ENCODE measurements around the gene NOS3.
A peak's percentile ranks its signal among the peaks of the same experiment; 100 is the strongest.

The NOS3 gene

GRCh38 chr7:150980663-150981062 is 10.2 kb upstream of the NOS3 start:
- no peak for DNase-seq

- no peak for DNase-seq
Observed at GRCh38 chr7:150981644-150982043, 9.2 kb upstream of the NOS3 start.

GRCh38 chr7:150982351-150982750 is 8.5 kb upstream of the NOS3 start:
- no peak for DNase-seq

- DNase-seq, result no peak
Observed at GRCh38 chr7:150983893-150984368, 6.9 kb upstream of the NOS3 start.

- no peak for DNase-seq
Observed at GRCh38 chr7:150986099-150986512, 4.7 kb upstream of the NOS3 start.

GRCh38 chr7:150986556-150986955 is 4.3 kb upstream of the NOS3 start:
- DNase-seq, result no peak

- peak; percentile 88 for DNase-seq
Observed at GRCh38 chr7:150988230-150989226, 2.3 kb upstream of the NOS3 start.

- no peak for DNase-seq
Observed at GRCh38 chr7:150989456-150989855, 1.4 kb upstream of the NOS3 start.

- no peak for DNase-seq
Observed at GRCh38 chr7:150992051-150992640, 1.3 kb downstream of the NOS3 start.

GRCh38 chr7:150992833-150993302 is 2.1 kb downstream of the NOS3 start:
- no peak for DNase-seq

- no peak for DNase-seq
Observed at GRCh38 chr7:150993511-150993910, 2.7 kb downstream of the NOS3 start.

- DNase-seq, result no peak
Observed at GRCh38 chr7:150994141-150994837, 3.5 kb downstream of the NOS3 start.

GRCh38 chr7:150994838-150995510 is 4.2 kb downstream of the NOS3 start:
- DNase-seq, result no peak

- DNase-seq, result no peak
Observed at GRCh38 chr7:150996376-150997074, 5.7 kb downstream of the NOS3 start.

GRCh38 chr7:150997075-150997511 is 6.3 kb downstream of the NOS3 start:
- no peak for DNase-seq

GRCh38 chr7:150997817-150998216 is 7.0 kb downstream of the NOS3 start:
- no peak for DNase-seq

GRCh38 chr7:150998341-150998740 is 7.5 kb downstream of the NOS3 start:
- no peak for DNase-seq

- DNase-seq, result no peak
Observed at GRCh38 chr7:150999001-150999400, 8.2 kb downstream of the NOS3 start.

- no peak for DNase-seq
Observed at GRCh38 chr7:150999497-151000230, 8.8 kb downstream of the NOS3 start.

GRCh38 chr7:151000897-151001495 is 10.2 kb downstream of the NOS3 start:
- DNase-seq, result no peak

- no peak for DNase-seq
Observed at GRCh38 chr7:151001546-151001945, 10.7 kb downstream of the NOS3 start.
